ENCODE measurements around the gene SUPT5H. TPM values are rescaled to one million over a fixed set of nuclear protein-coding genes. Genes with fewer than 3 reads are reported as not detected.
A peak's percentile ranks its signal among the peaks of the same experiment; 100 is the strongest.

Gene SUPT5H
- polyA plus RNA-seq, 1 experiment: 78.0 TPM

GRCh38 chr19:39514840-39515550, 69.6 kb downstream of the SUPT5H start, which contains the start of gene SELENOV:
Gene SELENOV, plus strand, starts transcription at chr19:39515139. Its CDS starts 74 bp downstream, at chr19:39515213.
- DNase-seq (ENCODE audit: low read depth, low spot score): no peak
- POLR2A ChIA-PET: no interaction called here

DNA sequence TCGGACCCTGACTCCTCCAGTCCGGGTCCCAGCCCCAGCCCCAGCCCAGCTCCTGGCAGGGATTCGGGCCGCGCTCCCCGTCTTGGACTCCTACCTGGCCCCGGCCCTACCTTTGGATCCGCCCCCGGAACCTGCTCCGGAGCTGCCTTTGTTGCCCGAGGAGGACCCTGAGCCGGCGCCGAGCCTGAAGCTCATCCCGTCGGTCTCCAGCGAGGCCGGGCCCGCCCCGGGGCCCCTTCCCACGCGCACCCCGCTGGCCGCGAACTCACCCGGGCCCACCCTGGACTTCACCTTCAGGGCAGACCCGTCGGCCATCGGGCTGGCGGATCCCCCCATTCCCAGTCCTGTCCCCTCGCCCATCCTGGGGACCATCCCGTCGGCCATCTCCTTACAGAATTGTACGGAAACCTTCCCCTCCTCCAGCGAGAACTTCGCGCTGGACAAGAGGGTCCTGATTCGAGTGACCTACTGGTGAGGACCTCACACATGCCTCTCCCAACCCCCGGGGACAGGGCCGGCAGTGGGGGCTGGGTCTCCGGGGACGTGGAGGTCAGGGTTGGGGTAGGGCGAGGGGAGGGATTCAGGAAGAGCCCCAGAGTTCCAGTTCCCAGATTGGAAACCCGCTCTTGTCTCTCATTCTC, 70.3 kb downstream of the SUPT5H start:
- Histone ChIP-seq H3K27me3 (ENCODE audit: control insufficient read depth, insufficient read depth, low read length) (peaks cover 50% of the 10 kb centered on the region), H3K27ac (ENCODE audit: low read depth, low read length) (no peak overlapping the region), H3K4me3 (ENCODE audit: low read depth, low read length) (peak overlapping the region; percentile 13), H3K9me3 (ENCODE audit: control insufficient read depth, insufficient read depth, low read length) (no peaks in the 10 kb centered on the region; the same call in 1 of the 2 replicates)
- DNase-seq (ENCODE audit: low read depth, low spot score): no peak
- TF ChIP-seq, protein P1, sequence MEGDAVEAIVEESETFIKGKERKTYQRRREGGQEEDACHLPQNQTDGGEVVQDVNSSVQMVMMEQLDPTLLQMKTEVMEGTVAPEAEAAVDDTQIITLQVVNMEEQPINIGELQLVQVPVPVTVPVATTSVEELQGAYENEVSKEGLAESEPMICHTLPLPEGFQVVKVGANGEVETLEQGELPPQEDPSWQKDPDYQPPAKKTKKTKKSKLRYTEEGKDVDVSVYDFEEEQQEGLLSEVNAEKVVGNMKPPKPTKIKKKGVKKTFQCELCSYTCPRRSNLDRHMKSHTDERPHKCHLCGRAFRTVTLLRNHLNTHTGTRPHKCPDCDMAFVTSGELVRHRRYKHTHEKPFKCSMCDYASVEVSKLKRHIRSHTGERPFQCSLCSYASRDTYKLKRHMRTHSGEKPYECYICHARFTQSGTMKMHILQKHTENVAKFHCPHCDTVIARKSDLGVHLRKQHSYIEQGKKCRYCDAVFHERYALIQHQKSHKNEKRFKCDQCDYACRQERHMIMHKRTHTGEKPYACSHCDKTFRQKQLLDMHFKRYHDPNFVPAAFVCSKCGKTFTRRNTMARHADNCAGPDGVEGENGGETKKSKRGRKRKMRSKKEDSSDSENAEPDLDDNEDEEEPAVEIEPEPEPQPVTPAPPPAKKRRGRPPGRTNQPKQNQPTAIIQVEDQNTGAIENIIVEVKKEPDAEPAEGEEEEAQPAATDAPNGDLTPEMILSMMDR (IDR thresholded peaks at IDR 0.05; ENCODE audit: low read depth, low read length): no peak
- CTCF ChIA-PET: interaction anchor here (0.6 to 1.4 kb wide), 2 partner anchors 16 to 18 kb away, joined by 4 read pairs; no protein-coding TSS in a partner anchor
- POLR2A ChIA-PET: no interaction called here

More at GRCh38 chr19:39514840-39515550, 69.6 kb downstream of the SUPT5H start, which contains the start of gene SELENOV:
- no peak within 1 kb of the TSS for H3K27ac ChIP-seq (ENCODE audit: low read depth, low read length)
- CTCF ChIA-PET: interaction anchor here (1.4 kb wide), 1 partner anchor 17 kb away, joined by 4 read pairs; no protein-coding TSS in a partner anchor
- TF ChIP-seq, protein P1 (IDR thresholded peaks at IDR 0.05; ENCODE audit: low read depth, low read length): no peak
- peak within 1 kb of the TSS; percentile 13 for H3K4me3 ChIP-seq (ENCODE audit: low read depth, low read length)
- H3K27me3 ChIP-seq (ENCODE audit: control insufficient read depth, insufficient read depth, low read length): peaks cover 50% of the 10 kb centered on the region
- no peaks in the 10 kb centered on the region; the same call in 1 of the 2 replicates for H3K9me3 ChIP-seq (ENCODE audit: control insufficient read depth, insufficient read depth, low read length)

- H3K27me3 ChIP-seq (ENCODE audit: control insufficient read depth, insufficient read depth, low read length): peaks cover 50% of the 10 kb centered on the region
- DNase-seq (ENCODE audit: low read depth, low spot score): no peak
- POLR2A ChIA-PET: no interaction called here
- H3K9me3 ChIP-seq (ENCODE audit: control insufficient read depth, insufficient read depth, low read length): no peaks in the 10 kb centered on the region; the same call in 1 of the 2 replicates
- no peak overlapping the region for H3K4me3 ChIP-seq (ENCODE audit: low read depth, low read length)
- no peak overlapping the region for H3K27ac ChIP-seq (ENCODE audit: low read depth, low read length)
- CTCF ChIA-PET: interaction anchor here (0.6 to 1.4 kb wide), 2 partner anchors 15 to 18 kb away, joined by 4 read pairs; no protein-coding TSS in a partner anchor
- TF ChIP-seq, protein P1 (IDR thresholded peaks at IDR 0.05; ENCODE audit: low read depth, low read length): no peak
These were observed 70.9 kb downstream of the SUPT5H start for GRCh38 chr19:39516270-39516669.

GRCh38 chr19:39517432-39517831, 72.0 kb downstream of the SUPT5H start:
- DNase-seq (ENCODE audit: low read depth, low spot score): no peak
- H3K27me3 ChIP-seq (ENCODE audit: control insufficient read depth, insufficient read depth, low read length): peaks cover 50% of the 10 kb centered on the region
- no peak overlapping the region for H3K4me3 ChIP-seq (ENCODE audit: low read depth, low read length)
- POLR2A ChIA-PET: no interaction called here
- H3K27ac ChIP-seq (ENCODE audit: low read depth, low read length): no peak overlapping the region
- H3K9me3 ChIP-seq (ENCODE audit: control insufficient read depth, insufficient read depth, low read length): no peaks in the 10 kb centered on the region; the same call in 1 of the 2 replicates
- TF ChIP-seq, protein P1 (IDR thresholded peaks at IDR 0.05; ENCODE audit: low read depth, low read length): no peak
- CTCF ChIA-PET: no interaction called here

DNA sequence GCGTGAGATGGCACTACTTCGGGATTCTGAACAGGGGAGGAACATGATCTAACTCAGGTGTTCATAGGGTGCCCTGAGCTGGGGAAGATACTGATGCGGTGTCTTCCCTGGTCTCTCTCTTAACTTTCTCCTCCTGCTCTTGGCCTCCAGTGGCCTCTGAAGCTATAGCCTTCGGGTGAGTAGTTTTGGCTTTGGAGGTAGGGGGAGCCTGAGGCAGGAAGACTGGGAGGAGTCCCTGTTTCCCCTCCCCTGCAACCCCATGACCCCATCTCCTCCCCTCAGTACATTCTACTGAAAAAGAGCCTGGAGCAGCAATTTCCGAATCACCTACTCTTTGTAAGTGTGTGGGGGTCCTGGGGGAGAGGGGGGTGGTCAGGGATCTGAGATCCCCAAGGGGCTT, 73.1 kb downstream of the SUPT5H start:
- TF ChIP-seq, protein P1 (IDR thresholded peaks at IDR 0.05; ENCODE audit: low read depth, low read length): no peak
- ChIA-PET POLR2A (no interaction called here), CTCF (no interaction called here)

More for the DNA sequence above, 73.1 kb downstream of the SUPT5H start:
- Histone ChIP-seq H3K27ac (ENCODE audit: low read depth, low read length) (no peak overlapping the region), H3K27me3 (ENCODE audit: control insufficient read depth, insufficient read depth, low read length) (peaks cover 45% of the 10 kb centered on the region), H3K4me3 (ENCODE audit: low read depth, low read length) (no peak overlapping the region), H3K9me3 (ENCODE audit: control insufficient read depth, insufficient read depth, low read length) (no peaks in the 10 kb centered on the region; the same call in 1 of the 2 replicates)
- DNase-seq (ENCODE audit: low read depth, low spot score): no peak

All from AG04450 (cell line).